CD4-positive, alpha-beta T cell treated with Interleukin-15 for 4 hours (primary cell): ENCODE results near the gene OR1N2.
"Not testable (repeated sequence)": the region's sequence is repeated elsewhere in the genome, so short reads cannot be mapped to it uniquely, and the experiment has no call there.

Experiments used
- DNase-seq: peaks from one replicate; pipeline ENCODE4 v3.0.0-alpha.2; 2020; ENCODE audit warnings: low spot score

The OR1N2 gene

GRCh38 chr9:122552812-122553211 is at the start of gene OR1N2:
OR1N2 (plus strand) TSS chr9:122553112; CDS start chr9:122553212, 100 bp downstream.
- DNase-seq = no peak

- no peak for DNase-seq
These were observed 45.9 kb upstream of the OR1N2 start for GRCh38 chr9:122506964-122507363.

- no peak for DNase-seq
These were observed 42.4 kb upstream of the OR1N2 start, which contains the start of gene OR1J2 for GRCh38 chr9:122510502-122510901. OR1J2 (plus strand) TSS chr9:122510802; CDS start chr9:122510802, 0 bp downstream.

- DNase-seq = no peak
These were observed 34.7 kb upstream of the OR1N2 start for GRCh38 chr9:122518226-122518625.

GRCh38 chr9:122518841-122519240 is 34.1 kb upstream of the OR1N2 start, which contains the start of gene OR1J4:
OR1J4 (plus strand) TSS chr9:122519141; CDS start chr9:122519141, 0 bp downstream.
- DNase-seq = no peak

GRCh38 chr9:122519376-122519775 is 33.5 kb upstream of the OR1N2 start:
- no peak for DNase-seq

- DNase-seq = no peak
These were observed 26.3 kb upstream of the OR1N2 start for GRCh38 chr9:122526602-122527001.

GRCh38 chr9:122527193-122527592 is 25.7 kb upstream of the OR1N2 start, which contains the start of gene OR1N1:
OR1N1 (minus strand) TSS chr9:122527293; CDS start chr9:122527293, 0 bp downstream.
- DNase-seq = no peak

GRCh38 chr9:122531157-122531556 is 21.8 kb upstream of the OR1N2 start:
- DNase-seq = not testable (repeated sequence)

- no peak for DNase-seq
These were observed 16.8 kb upstream of the OR1N2 start for GRCh38 chr9:122536134-122536533.

- DNase-seq = not testable (repeated sequence)
These were observed 15.8 kb upstream of the OR1N2 start for GRCh38 chr9:122537066-122537465.

GRCh38 chr9:122538757-122539156 is 14.2 kb upstream of the OR1N2 start:
- DNase-seq = no peak

GRCh38 chr9:122546196-122546595 is 6.7 kb upstream of the OR1N2 start:
- DNase-seq = no peak

GRCh38 chr9:122551371-122551770 is 1.5 kb upstream of the OR1N2 start:
- no peak for DNase-seq

- DNase-seq = no peak
These were observed 8.5 kb downstream of the OR1N2 start for GRCh38 chr9:122561446-122561845.

- no peak for DNase-seq
These were observed 9.3 kb downstream of the OR1N2 start for GRCh38 chr9:122562134-122562760.

GRCh38 chr9:122567901-122568300 is 15.0 kb downstream of the OR1N2 start:
- DNase-seq = no peak

- DNase-seq = no peak
These were observed 19.5 kb downstream of the OR1N2 start for GRCh38 chr9:122572456-122572855.

GRCh38 chr9:122579874-122580273 is 27.0 kb downstream of the OR1N2 start:
- no peak for DNase-seq

- DNase-seq = no peak
These were observed 27.4 kb downstream of the OR1N2 start for GRCh38 chr9:122580360-122580759.

GRCh38 chr9:122583284-122583683 is 30.4 kb downstream of the OR1N2 start, which contains the start of gene OR1L8:
OR1L8 (minus strand) TSS chr9:122583384; CDS start chr9:122568477, 14,907 bp downstream.
- not testable (repeated sequence) for DNase-seq
